Left lung (tissue), 10 donors: ENCODE results near the gene INSYN2B. TPM values are rescaled to one million over a fixed set of nuclear protein-coding genes. Genes with fewer than 3 reads are reported as not detected.

Experiments
- ATAC-seq: fragments of 200-7000 bp; cut with Tn5 transposase; one replicate; pipeline ENCODE4 v1.9.1; 2020; ENCODE audit warnings: moderate library complexity
- DNase-seq, 4 donors: peaks; one replicate each; pipeline ENCODE4 v3.0.0-alpha.2; 2013 to 2020
- H3K27ac ChIP-seq, 2 donors: fragments of 200-600 bp; sonication (generic) in 1 of 2; one replicate each; pipeline versions ENCODE4 v1.5.0 to v1.8.0; 2020 to 2021
- H3K27me3 ChIP-seq, 2 donors: fragments of 200-600 bp; sonication (generic) in 1 of 2; one replicate each; pipeline versions ENCODE4 v1.5.0 to v1.8.0; 2020 to 2021
- H3K36me3 ChIP-seq, 2 donors: fragments of 200-600 bp; sonication (generic) in 1 of 2; one replicate each; pipeline versions ENCODE4 v1.5.0 to v1.8.0; 2020 to 2021
- H3K4me1 ChIP-seq, 2 donors: fragments of 200-600 bp; one replicate each; pipeline ENCODE4 v1.8.0; 2021
- H3K4me3 ChIP-seq, 2 donors: fragments of 200-600 bp; sonication (generic) in 1 of 2; one replicate each; pipeline versions ENCODE4 v1.5.0 to v1.8.0; 2020 to 2021; ENCODE audit warnings: mild to moderate bottlenecking in 1 of 2
- H3K9me3 ChIP-seq, 2 donors: fragments of 200-600 bp; sonication (generic) in 1 of 2; one replicate each; pipeline versions ENCODE4 v1.5.0 to v1.8.0; 2020 to 2021
- CTCF ChIP-seq, 2 donors: fragments of 200-600 bp; sonication (generic) in 1 of 2; IDR thresholded peaks; one replicate each; pipeline versions ENCODE4 v1.5.0 to v1.8.0; 2021; ENCODE audit warnings: antibody characterized with exemption in 2 of 2
- intact Hi-C, 2 donors: fragments of 100-400 bp; cut with DNase I; formaldehyde crosslinking; loops; one replicate each; pipeline versions ENCODE4 v1.11.2 to v1.14.2; 2022
- polyA plus RNA-seq, 6 donors: library from polyadenylated mRNA; unstranded; fragments of 120-200 nt; gene quantifications; one replicate each; pipeline ENCODE4 v1.2.1, GENCODE V29; 2013; ENCODE audit not compliant: insufficient read length in 6 of 6
- total RNA-seq, 2 donors: library from RNA; stranded (reverse); fragmentation: NEBNext Ultra II Directional; extraction: Animal tissue kit (Norgen Biotek cat#: 25700); gene quantifications; one replicate each; pipeline ENCODE4 v1.2.1, GENCODE V29; 2021
- donor health status: DM: no; HTN: yes; CAD: no.
- donor health status: DM: no; HTN: no; CAD: no.

The INSYN2B gene
- total and polyA plus RNA-seq, 8 donors = 0.10 to 7.0 (median 4.2) TPM

DNA sequence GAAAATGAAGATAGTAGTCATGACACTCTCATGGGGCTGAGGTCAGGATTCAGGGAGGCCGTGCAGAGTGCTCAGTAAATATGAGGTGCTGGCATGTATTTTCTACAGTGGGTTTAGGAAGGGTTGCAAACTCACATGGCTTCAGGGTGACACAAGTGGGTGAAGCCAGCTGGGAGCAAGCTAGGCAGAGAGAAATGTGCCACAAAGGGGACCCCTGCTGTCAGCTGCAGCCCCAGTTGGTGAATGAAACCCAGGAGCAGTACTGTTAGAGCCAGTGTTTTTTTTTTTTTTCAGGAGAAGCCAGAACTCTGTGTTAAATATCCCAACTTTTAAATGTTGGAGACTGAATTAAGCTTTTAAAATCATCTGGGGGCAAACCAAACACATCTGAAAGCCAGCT is 75.3 kb downstream of the INSYN2B start:
- DNase-seq = no peak
- intact Hi-C loops = no loop called here
- no peak for ATAC-seq

GRCh38 chr5:169904508-169904907 is 75.8 kb downstream of the INSYN2B start:
- DNase-seq = peak in 2 of 4 donors; percentile 40 to 58
- no peak overlapping the region for H3K4me3 ChIP-seq
- intact Hi-C loops = no loop called here
- H3K4me1 ChIP-seq = no peaks in the 10 kb centered on the region
- no peak for ATAC-seq
- TF ChIP-seq CTCF (IDR thresholded peaks at IDR 0.05) = no peak
- H3K36me3 ChIP-seq = no peaks in the 10 kb centered on the region
- no peaks in the 10 kb centered on the region for H3K9me3 ChIP-seq
- no peak overlapping the region for H3K27ac ChIP-seq
- H3K27me3 ChIP-seq = no peaks in the 10 kb centered on the region

More for the DNA sequence above, 75.3 kb downstream of the INSYN2B start:
- no peaks in the 10 kb centered on the region for H3K4me1 ChIP-seq
- no peak overlapping the region for H3K27ac ChIP-seq
- no peaks in the 10 kb centered on the region for H3K27me3 ChIP-seq
- no peak for TF ChIP-seq CTCF (IDR thresholded peaks at IDR 0.05)
- no peaks in the 10 kb centered on the region for H3K9me3 ChIP-seq
- no peak overlapping the region for H3K4me3 ChIP-seq
- no peaks in the 10 kb centered on the region for H3K36me3 ChIP-seq

- ATAC-seq (no peak), DNase-seq (peak in 2 of 4 donors; percentile 24 to 82)
- Histone ChIP-seq H3K27ac (no peak overlapping the region), H3K36me3 (no peaks in the 10 kb centered on the region), H3K27me3 (no peaks in the 10 kb centered on the region), H3K4me1 (no peaks in the 10 kb centered on the region), H3K9me3 (no peaks in the 10 kb centered on the region), H3K4me3 (no peak overlapping the region)
- intact Hi-C loops = no loop called here
- no peak for TF ChIP-seq CTCF (IDR thresholded peaks at IDR 0.05)
These were observed 76.2 kb downstream of the INSYN2B start for GRCh38 chr5:169904059-169904458.

- no peak overlapping the region for H3K4me3 ChIP-seq
- DNase-seq (no peak), ATAC-seq (no peak)
- H3K4me1 ChIP-seq = no peaks in the 10 kb centered on the region
- H3K27ac ChIP-seq = no peak overlapping the region
- intact Hi-C loops = no loop called here
- no peaks in the 10 kb centered on the region for H3K27me3 ChIP-seq
- TF ChIP-seq CTCF (IDR thresholded peaks at IDR 0.05) = no peak
- H3K9me3 ChIP-seq = no peaks in the 10 kb centered on the region
- no peaks in the 10 kb centered on the region for H3K36me3 ChIP-seq
These were observed 78.4 kb downstream of the INSYN2B start for GRCh38 chr5:169901896-169902295.

DNA sequence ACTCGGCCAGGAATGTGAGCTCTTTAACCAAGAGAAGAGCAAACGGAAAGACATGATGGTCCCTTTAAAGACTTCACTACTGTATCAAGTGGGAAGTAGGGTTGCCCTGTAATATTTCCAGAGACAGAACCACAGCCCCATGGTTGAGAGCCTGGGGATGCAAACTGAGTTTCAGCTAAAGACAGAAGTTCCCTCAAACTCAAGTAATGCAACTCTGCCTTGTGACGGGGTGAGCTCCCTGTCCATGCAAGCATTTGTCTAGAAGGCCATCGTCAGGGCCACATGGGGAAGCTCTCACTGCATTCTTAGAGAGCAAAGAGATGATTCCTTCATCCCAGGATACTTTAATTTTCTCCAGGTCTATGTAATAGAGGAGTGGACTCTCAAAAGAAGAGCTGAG is 82.8 kb downstream of the INSYN2B start:
- intact Hi-C loops = no loop called here
- no peak for ATAC-seq
- no peak overlapping the region for H3K4me3 ChIP-seq
- no peak for TF ChIP-seq CTCF (IDR thresholded peaks at IDR 0.05)
- H3K9me3 ChIP-seq = no peaks in the 10 kb centered on the region
- no peaks in the 10 kb centered on the region for H3K36me3 ChIP-seq
- DNase-seq = no peak
- no peaks in the 10 kb centered on the region for H3K27me3 ChIP-seq
- no peaks in the 10 kb centered on the region for H3K4me1 ChIP-seq
- no peak overlapping the region for H3K27ac ChIP-seq
